ENCODE data around the gene PRDM12.
"Not testable (repeated sequence)": the region's sequence is repeated elsewhere in the genome, so short reads cannot be mapped to it uniquely, and the experiment has no call there.

- not testable (repeated sequence) for TF ChIP-seq CTCF (IDR thresholded peaks at IDR 0.05; ENCODE audit: low read depth, low read length, poor library complexity, severe bottlenecking); EZH2phosphoT487 (IDR thresholded peaks at IDR 0.05; ENCODE audit: borderline replicate concordance, low read length)
Observed at GRCh38 chr9:130685945-130686344, 21.6 kb downstream of the PRDM12 start.

Data from DOHH2 (cell line).